GM12878 (cell line): ENCODE data around the gene EPB42. TPM values are rescaled to one million over a fixed set of nuclear protein-coding genes. Genes with fewer than 3 reads are reported as not detected.

Source experiments
- ATAC-seq: fragments of 200-7000 bp; cut with Tn5 transposase; 3 replicates; pipeline ENCODE4 v1.9.1; 2020; ENCODE audit warnings: mild to moderate bottlenecking, moderate library complexity
- BruUV-seq: library from RNA; stranded (reverse); fragments of 400-500 nt; replicated peaks from 2 replicates; lab custom pipeline; 2021; lab: Mats Ljungman, UMichigan
- CTCF ChIA-PET: fragments of 300-600 bp; sonication (Branson Sonifier 250); formaldehyde crosslinking; extraction: SDS; loops from one replicate; lab custom pipeline; 2021; ENCODE audit warnings: inconsistent platforms; lab: Yijun Ruan, JAX
- POLR2A ChIA-PET: fragments of 350-600 bp; formaldehyde crosslinking; extraction: SDS; loops from one replicate; lab custom pipeline; 2021; ENCODE audit warnings: inconsistent platforms; lab: Charles Lee
- RAD21 ChIA-PET: fragments of 300-600 bp; sonication (Branson Sonifier 250); formaldehyde crosslinking; loops from one replicate; lab custom pipeline; 2023; ENCODE audit warnings: antibody characterized with exemption; ENCODE audit not compliant: unreplicated experiment; lab: Charles Lee
- SMC1A ChIA-PET: fragments of 300-600 bp; sonication (Branson Sonifier 250); formaldehyde crosslinking; loops from one replicate; lab custom pipeline; 2023; ENCODE audit not compliant: unreplicated experiment, uncharacterized antibody; lab: Charles Lee
- DNase-seq: peaks from one replicate; pipeline ENCODE4 v3.0.0-alpha.2; 2011; ENCODE audit warnings: low read depth, low spot score
- FAIRE-seq: peaks from 3 replicates; lab custom pipeline; 2011; peaks lifted over from hg19 to GRCh38; lab: Jason Lieb, UNC
- H2AFZ ChIP-seq: 2 replicates; pipeline ENCODE4 v1.6.0; 2011; ENCODE audit warnings: low read depth, low read length, control low read depth; ENCODE audit not compliant: control insufficient read depth
- H3K27ac ChIP-seq: 2 replicates; pipeline ENCODE4 v1.5.1; 2011; ENCODE audit warnings: control low read depth; ENCODE audit not compliant: control insufficient read depth, insufficient read depth
- H3K27me3 ChIP-seq, 2 experiments: replicated peaks in 1 of 2; 2 replicates each; pipeline versions ENCODE4 v1.6.0 to v1.6.1; 2011; ENCODE audit warnings: low read length in 1 of 2; ENCODE audit not compliant: control insufficient read depth in 2 of 2, insufficient read depth in 2 of 2
- H3K36me3 ChIP-seq, 2 experiments: 2 replicates each; pipeline ENCODE4 v1.5.1; 2011; ENCODE audit warnings: low read length in 1 of 2; ENCODE audit not compliant: control insufficient read depth in 2 of 2, insufficient read depth in 2 of 2
- H3K4me1 ChIP-seq: 2 replicates; pipeline ENCODE4 v1.6.1; 2011; ENCODE audit warnings: mild to moderate bottlenecking, low read length, moderate library complexity, mixed read lengths; ENCODE audit not compliant: control insufficient read depth, insufficient read depth
- H3K4me2 ChIP-seq: 2 replicates; pipeline ENCODE4 v1.6.0; 2011; ENCODE audit warnings: control low read depth; ENCODE audit not compliant: control insufficient read depth, insufficient read depth
- H3K4me3 ChIP-seq: fragments of 200-600 bp; sonication (generic); 2 replicates; pipeline ENCODE4 v1.5.1; 2016
- H3K79me2 ChIP-seq: 2 replicates; pipeline ENCODE4 v1.6.0; 2011; ENCODE audit warnings: low read length; ENCODE audit not compliant: control insufficient read depth, insufficient read depth
- H3K9ac ChIP-seq: 2 replicates; pipeline ENCODE4 v1.8.0; 2011; ENCODE audit warnings: low read length, control low read depth, mixed read lengths; ENCODE audit not compliant: control insufficient read depth, insufficient read depth
- H3K9me3 ChIP-seq: replicated peaks from 3 replicates; pipeline ENCODE4 v1.5.1; 2011; ENCODE audit warnings: mild to moderate bottlenecking, low read length; ENCODE audit not compliant: control insufficient read depth, insufficient read depth
- H4K20me1 ChIP-seq: 2 replicates; pipeline ENCODE4 v1.6.0; 2011; ENCODE audit not compliant: control insufficient read depth, insufficient read depth
- ATF2 ChIP-seq: IDR thresholded peaks from 2 replicates; pipeline ENCODE4 v1.6.1; 2012; ENCODE audit warnings: low read length, inconsistent platforms
- EP300 ChIP-seq, 2 experiments: fragments of 150-350 bp in 1 of 2; IDR thresholded peaks; 2 replicates each; pipeline ENCODE4 v1.6.1; 2011 to 2012; ENCODE audit warnings: low read depth in 2 of 2, low read length in 2 of 2, borderline replicate concordance in 1 of 2, improper control_type of control experiment in 1 of 2, inconsistent platforms in 1 of 2; ENCODE audit not compliant: control insufficient read depth in 1 of 2
- IKZF2 ChIP-seq, 2 experiments: fragments of 450-650 bp; IDR thresholded peaks; 2 replicates each; pipeline ENCODE4 v1.6.1; 2017; ENCODE audit warnings: mild to moderate bottlenecking in 2 of 2, moderate library complexity in 2 of 2
- MEF2B ChIP-seq: fragments of 450-650 bp; IDR thresholded peaks from 2 replicates; pipeline ENCODE4 v1.6.1; 2018; ENCODE audit warnings: mild to moderate bottlenecking, moderate library complexity; ENCODE audit not compliant: partially characterized antibody, poor library complexity, severe bottlenecking
- MTA2 ChIP-seq: fragments of 450-650 bp; IDR thresholded peaks from 2 replicates; pipeline ENCODE4 v1.6.1; 2016; ENCODE audit warnings: low read depth, mild to moderate bottlenecking, moderate library complexity
- NFYA ChIP-seq: IDR thresholded peaks from 2 replicates; pipeline ENCODE4 v1.6.1; 2011; ENCODE audit warnings: low read depth, mild to moderate bottlenecking, low read length, improper control_type of control experiment, borderline replicate concordance
- POLR2A ChIP-seq: IDR thresholded peaks from 2 replicates; pipeline ENCODE4 v1.6.1; 2011; ENCODE audit warnings: low read depth, mild to moderate bottlenecking, low read length
- RBBP5 ChIP-seq: fragments of 200-600 bp; sonication (generic); conservative IDR thresholded peaks from 2 replicates; pipeline ENCODE4 v1.6.1; 2016
- RUNX3 ChIP-seq: IDR thresholded peaks from 2 replicates; pipeline ENCODE4 v1.6.1; 2012; ENCODE audit warnings: low read length, inconsistent platforms
- SIX5 ChIP-seq: IDR thresholded peaks from 2 replicates; pipeline ENCODE4 v1.6.1; 2011; ENCODE audit warnings: mild to moderate bottlenecking, low read depth, low read length, moderate library complexity; ENCODE audit not compliant: severe bottlenecking
- SUZ12 ChIP-seq: fragments of 200-600 bp; sonication (generic); IDR thresholded peaks from one replicate; pipeline ENCODE4 v1.6.1; 2018; ENCODE audit warnings: antibody characterized with exemption, mild to moderate bottlenecking; ENCODE audit not compliant: unreplicated experiment
- TAF1 ChIP-seq: IDR thresholded peaks from 2 replicates; pipeline ENCODE4 v1.6.1; 2011; ENCODE audit warnings: mild to moderate bottlenecking, low read depth, low read length, borderline replicate concordance
- ZNF274 ChIP-seq: IDR thresholded peaks from one replicate; pipeline ENCODE4 v1.8.0; 2011; ENCODE audit not compliant: insufficient read length, insufficient read depth
- WGBS: methylation state at CpG from one replicate; pipeline ENCODE4 v1.1.6; 2016; ENCODE audit warnings: low lambda C conversion rate; ENCODE audit not compliant: insufficient replicate concordance, insufficient coverage; ENCODE audit errors: missing lambda C conversion rate; 5-methylcytosine and 5-hydroxymethylcytosine counted together
- in situ Hi-C: fragments of 300-500 bp; cut with MboI; formaldehyde crosslinking; loops from 9 replicates; pipeline ENCODE4 v1.14.3; 2018; ENCODE audit warnings: mixed read lengths
- intact Hi-C: fragments of 100-400 bp; cut with micrococcal nuclease; formaldehyde crosslinking; loops from one replicate; pipeline ENCODE4 v1.14.2; 2022; ENCODE audit not compliant: unreplicated experiment
- polyA plus RNA-seq, 11 experiments: library from polyadenylated mRNA; depleted of rRNA in 4 of 11; unstranded in 6 of 11; stranded (reverse) in 5 of 11; fragments of >200 nt; fragmentation: Nextera tagmentation in 4 of 11; fragmentation: Illumina TruSeq in 1 of 11; extraction: Ambion mirVana in 4 of 11; extraction: Trizol in 1 of 11; gene quantifications; 1 replicate in 1 of 11; 2 replicates in 10 of 11; pipeline versions ENCODE4 v1.2.1 to v1.2.3, GENCODE V29; 2011 to 2016; ENCODE audit warnings: inconsistent platforms in 2 of 11, missing spikeins in 2 of 11, low read depth in 1 of 11
- total RNA-seq, 4 experiments: library from RNA; depleted of rRNA in 3 of 4; stranded (reverse); fragments of >200 nt in 3 of 4; fragmentation: Illumina TruSeq in 1 of 4; extraction: Trizol in 1 of 4; gene quantifications; 2 replicates each; pipeline versions ENCODE4 v1.2.1 to v1.2.3, GENCODE V29; 2013 to 2021
- TF ChIP-seq, protein P1 (sequence below): IDR thresholded peaks from 2 replicates; pipeline ENCODE4 v1.6.1; 2012; ENCODE audit warnings: low read depth, low read length, improper control_type of control experiment
- TF ChIP-seq, protein P2 (sequence below): fragments of 450-650 bp; IDR thresholded peaks from 2 replicates; pipeline ENCODE4 v1.6.1; 2017; ENCODE audit warnings: mild to moderate bottlenecking, moderate library complexity

Gene EPB42
- total and polyA plus RNA-seq, 10 of the 15 experiments (the other 5 are each of a cell fraction or from before 2014, with no cell fraction given): not detected

DNA sequence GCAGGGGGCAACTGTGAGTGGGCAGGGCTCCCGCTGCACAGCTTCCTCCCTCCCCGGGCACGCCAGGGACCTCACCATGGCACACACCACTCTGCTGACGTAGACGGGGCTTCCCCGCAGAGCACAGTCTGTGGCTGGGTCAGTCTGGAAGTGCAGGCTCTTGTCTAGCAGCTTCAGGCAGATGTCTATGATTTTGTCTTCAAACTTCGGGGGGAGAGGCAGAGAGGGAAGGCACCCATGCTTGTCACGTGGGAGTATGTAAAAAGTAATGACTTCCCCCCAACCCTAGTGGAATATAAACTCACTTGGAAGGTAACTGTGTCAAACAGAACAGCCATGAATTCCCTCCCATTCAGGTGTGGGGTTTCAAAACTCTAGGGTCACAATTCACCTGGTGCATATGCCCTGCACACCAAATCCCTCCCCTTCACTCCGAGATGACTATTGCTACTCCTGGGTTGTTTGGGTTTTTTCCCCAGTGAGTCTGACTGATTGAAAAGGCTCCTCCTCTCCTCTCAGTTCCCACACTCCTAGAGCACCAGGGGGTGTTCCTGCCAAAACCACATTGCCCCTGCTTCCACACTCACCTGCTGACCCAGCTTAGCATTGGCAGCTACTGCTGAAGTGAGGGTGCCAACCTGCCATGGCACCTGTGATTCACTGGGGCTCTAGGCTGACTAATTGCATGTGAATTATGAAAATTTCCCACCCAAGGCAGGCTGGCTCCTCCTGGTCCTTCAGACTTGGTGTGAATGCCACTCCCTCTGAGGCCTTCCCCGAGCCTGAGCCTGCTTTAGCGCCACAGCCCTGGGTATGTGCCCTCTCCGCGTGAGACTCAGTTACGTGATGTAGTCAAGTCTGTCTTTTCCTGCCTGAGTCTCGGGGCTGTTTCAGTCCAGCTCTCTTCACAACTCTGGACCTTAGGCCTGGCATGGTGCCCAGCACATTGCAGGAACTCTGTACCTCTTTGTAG lies 32.9 kb upstream of the EPB42 start:
- FAIRE-seq (no peak), ATAC-seq (peak; percentile 72), DNase-seq (peak; percentile 89)
- 0% methylated on average over 15 of the region's 15 CpGs for WGBS
- ChIA-PET SMC1A (interaction anchor here (0.7 to 4.9 kb wide), 12 partner anchors 8 to 32 kb away, joined by 3 to 46 read pairs (median 8); partner anchors contain the start of gene TGM5), POLR2A (interaction anchor here (0.6 to 3.0 kb wide), 9 partner anchors 9 to 234 kb away, joined by 3 to 25 read pairs (median 5); partner anchors contain the start of gene TGM5), CTCF (interaction anchor here (0.9 to 8.9 kb wide), 7 partner anchors 9 to 49 kb away, joined by 3 to 86 read pairs (median 4); partner anchors contain the start of gene TGM5), RAD21 (interaction anchor here (1.0 to 7.9 kb wide), 9 partner anchors 9 to 32 kb away, joined by 3 to 76 read pairs (median 6); partner anchors contain the start of gene TGM5)
- in situ Hi-C loops (no loop called here), intact Hi-C loops (loop anchor here (1.0 kb wide), 2 partner anchors 13 to 28 kb away; no protein-coding TSS in a partner anchor)
- no peaks in the 10 kb centered on the region for H4K20me1 ChIP-seq
- peak overlapping the region; percentile 32; the same call in 1 of the 2 replicates for H3K9ac ChIP-seq
- H3K27me3 ChIP-seq: no peaks in the 10 kb centered on the region
- peaks cover 46% of the 10 kb centered on the region for H3K4me1 ChIP-seq
- H3K27ac ChIP-seq: peak overlapping the region; percentile 68
- no peaks in the 10 kb centered on the region for H3K9me3 ChIP-seq
- H3K79me2 ChIP-seq: no peaks in the 10 kb centered on the region
- H2AFZ ChIP-seq: peak overlapping the region; percentile 74
- no peaks in the 10 kb centered on the region for H3K36me3 ChIP-seq
- BruUV-seq: no TSS peak
- H3K4me3 ChIP-seq: no peak overlapping the region
- H3K4me2 ChIP-seq: peak overlapping the region; percentile 78
- TF ChIP-seq ATF2 (0 out of 2 replicates have a peak, but pooled peaks have one; percentile 30), NFYA (no peak), SUZ12 (no peak), MEF2B (peak; percentile 89), MTA2 (peak; percentile 76), POLR2A (0 out of 2 replicates have a peak, but pooled peaks have one; percentile 18), RBBP5 (no peak), IKZF2 (IDR thresholded peaks at IDR 0.05) (peak; percentile 90 to 96), TAF1 (0 out of 2 replicates have a peak, but pooled peaks have one; percentile 26), EP300 (IDR thresholded peaks at IDR 0.05; ENCODE audit: borderline replicate concordance in 1 of 2, control insufficient read depth in 1 of 2, low read depth in 2 of 2, low read length in 2 of 2) (peak; percentile 8 to 41; a peak in 1 of 4 replicates), RUNX3 (peak; percentile 83), ZNF274 (no peak), SIX5 (no peak)
- TF ChIP-seq, protein P1, sequence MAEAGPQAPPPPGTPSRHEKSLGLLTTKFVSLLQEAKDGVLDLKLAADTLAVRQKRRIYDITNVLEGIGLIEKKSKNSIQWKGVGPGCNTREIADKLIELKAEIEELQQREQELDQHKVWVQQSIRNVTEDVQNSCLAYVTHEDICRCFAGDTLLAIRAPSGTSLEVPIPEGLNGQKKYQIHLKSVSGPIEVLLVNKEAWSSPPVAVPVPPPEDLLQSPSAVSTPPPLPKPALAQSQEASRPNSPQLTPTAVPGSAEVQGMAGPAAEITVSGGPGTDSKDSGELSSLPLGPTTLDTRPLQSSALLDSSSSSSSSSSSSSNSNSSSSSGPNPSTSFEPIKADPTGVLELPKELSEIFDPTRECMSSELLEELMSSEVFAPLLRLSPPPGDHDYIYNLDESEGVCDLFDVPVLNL: no peak
- TF ChIP-seq, protein P2, sequence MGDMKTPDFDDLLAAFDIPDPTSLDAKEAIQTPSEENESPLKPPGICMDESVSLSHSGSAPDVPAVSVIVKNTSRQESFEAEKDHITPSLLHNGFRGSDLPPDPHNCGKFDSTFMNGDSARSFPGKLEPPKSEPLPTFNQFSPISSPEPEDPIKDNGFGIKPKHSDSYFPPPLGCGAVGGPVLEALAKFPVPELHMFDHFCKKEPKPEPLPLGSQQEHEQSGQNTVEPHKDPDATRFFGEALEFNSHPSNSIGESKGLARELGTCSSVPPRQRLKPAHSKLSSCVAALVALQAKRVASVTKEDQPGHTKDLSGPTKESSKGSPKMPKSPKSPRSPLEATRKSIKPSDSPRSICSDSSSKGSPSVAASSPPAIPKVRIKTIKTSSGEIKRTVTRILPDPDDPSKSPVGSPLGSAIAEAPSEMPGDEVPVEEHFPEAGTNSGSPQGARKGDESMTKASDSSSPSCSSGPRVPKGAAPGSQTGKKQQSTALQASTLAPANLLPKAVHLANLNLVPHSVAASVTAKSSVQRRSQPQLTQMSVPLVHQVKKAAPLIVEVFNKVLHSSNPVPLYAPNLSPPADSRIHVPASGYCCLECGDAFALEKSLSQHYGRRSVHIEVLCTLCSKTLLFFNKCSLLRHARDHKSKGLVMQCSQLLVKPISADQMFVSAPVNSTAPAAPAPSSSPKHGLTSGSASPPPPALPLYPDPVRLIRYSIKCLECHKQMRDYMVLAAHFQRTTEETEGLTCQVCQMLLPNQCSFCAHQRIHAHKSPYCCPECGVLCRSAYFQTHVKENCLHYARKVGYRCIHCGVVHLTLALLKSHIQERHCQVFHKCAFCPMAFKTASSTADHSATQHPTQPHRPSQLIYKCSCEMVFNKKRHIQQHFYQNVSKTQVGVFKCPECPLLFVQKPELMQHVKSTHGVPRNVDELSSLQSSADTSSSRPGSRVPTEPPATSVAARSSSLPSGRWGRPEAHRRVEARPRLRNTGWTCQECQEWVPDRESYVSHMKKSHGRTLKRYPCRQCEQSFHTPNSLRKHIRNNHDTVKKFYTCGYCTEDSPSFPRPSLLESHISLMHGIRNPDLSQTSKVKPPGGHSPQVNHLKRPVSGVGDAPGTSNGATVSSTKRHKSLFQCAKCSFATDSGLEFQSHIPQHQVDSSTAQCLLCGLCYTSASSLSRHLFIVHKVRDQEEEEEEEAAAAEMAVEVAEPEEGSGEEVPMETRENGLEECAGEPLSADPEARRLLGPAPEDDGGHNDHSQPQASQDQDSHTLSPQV: no peak
